Measurements from ENCODE around the gene GRAP. TPM values are rescaled to one million over a fixed set of nuclear protein-coding genes. Genes with fewer than 3 reads are reported as not detected.

GRAP gene
- total RNA-seq, 1 experiment from 2014 or later = 0.55 TPM

- peaks cover 20 to 62% (median 42%) of the 10 kb centered on the region in 3 experiments for H3K36me3 Mint-ChIP-seq (ENCODE audit: insufficient read depth in 1 of 3, low read depth in 3 of 3)
- no peak overlapping the region for H3K4ac ChIP-seq (ENCODE audit: low read depth, low read length)
- no peak overlapping the region for H4K8ac ChIP-seq (replicated peaks; ENCODE audit: insufficient read length, low read depth, low read length)
- H2BK15ac ChIP-seq (ENCODE audit: low read depth, low read length) = no peak overlapping the region
- no peaks in the 10 kb centered on the region for H3K9me3 ChIP-seq (ENCODE audit: control insufficient read depth, low read depth, low read length)
- no peaks in the 10 kb centered on the region; the same call in 1 of the 2 replicates for H3K4me1 ChIP-seq (ENCODE audit: insufficient read depth, low read length)
- H3K79me2 ChIP-seq (ENCODE audit: insufficient read depth, low read length) = peaks cover 3% of the 10 kb centered on the region; the same call in 1 of the 2 replicates
- no peak overlapping the region for H2BK120ac ChIP-seq (ENCODE audit: low read depth, low read length, poor library complexity, severe bottlenecking)
- H3K23me2 ChIP-seq (ENCODE audit: insufficient read length, low read depth, low read length, poor library complexity, severe bottlenecking) = peaks cover under 1% of the 10 kb centered on the region
- no peak overlapping the region for H2BK5ac ChIP-seq (ENCODE audit: insufficient read length, low read length)
- no peaks in the 10 kb centered on the region; the same call in 1 of the 2 replicates for H3K27me3 Mint-ChIP-seq (ENCODE audit: low read depth)
- no peak overlapping the region for H3K14ac ChIP-seq (ENCODE audit: insufficient read depth, low read length)
- no peak overlapping the region for H2BK12ac ChIP-seq (ENCODE audit: insufficient read length, low read depth, low read length)
- no peak overlapping the region for H2AFZ ChIP-seq (ENCODE audit: low read length)
- H3K27me3 ChIP-seq (ENCODE audit: insufficient read depth, low read length) = no peaks in the 10 kb centered on the region
- no peak for DNase-seq
- no peaks in the 10 kb centered on the region for H4K20me1 ChIP-seq (ENCODE audit: control insufficient read depth, insufficient read depth, insufficient read length)
- H3K4me1 Mint-ChIP-seq = peaks cover 14 to 19% of the 10 kb centered on the region in 2 experiments
- H3K9me3 Mint-ChIP-seq = peaks cover 4 to 8% of the 10 kb centered on the region in 2 experiments
- peak overlapping the region in 1 of 3 experiments; percentile 33; a peak in 1 of 7 replicates for H3K27ac Mint-ChIP-seq
- H3K27ac ChIP-seq (ENCODE audit: insufficient read length, low read depth, low read length) = no peak overlapping the region
- no peak overlapping the region for H3K56ac ChIP-seq (ENCODE audit: insufficient read length, low read depth, low read length)
- H3K9ac ChIP-seq (ENCODE audit: extremely low read depth, insufficient read length, low read length) = no peak overlapping the region
- no peak overlapping the region for H4K91ac ChIP-seq (ENCODE audit: insufficient read length, low read depth, low read length)
- H2AK5ac ChIP-seq (ENCODE audit: insufficient read length, low read length) = no peak overlapping the region
- peaks cover 3% of the 10 kb centered on the region for H3K79me1 ChIP-seq (ENCODE audit: insufficient read depth, low read depth, low read length, poor library complexity, severe bottlenecking)
- H3K18ac ChIP-seq (ENCODE audit: insufficient read length, low read depth, low read length) = no peak overlapping the region
- TF ChIP-seq CTCF (conservative IDR thresholded peaks at IDR 0.05) = no peak
- no peak overlapping the region for H3K23ac ChIP-seq (ENCODE audit: insufficient read length, low read depth, low read length)
- no peak overlapping the region for H4K5ac ChIP-seq (ENCODE audit: insufficient read length, low read depth, low read length)
- H2BK20ac ChIP-seq (ENCODE audit: low read depth, low read length, poor library complexity, severe bottlenecking) = no peak overlapping the region
- no peak overlapping the region for H3T11ph ChIP-seq (ENCODE audit: low read length)
- WGBS (ENCODE audit: extremely low coverage, insufficient read length, low lambda C conversion rate) = no CpG with 5 or more reads among the region's 6 CpGs
- no peak overlapping the region for H3K4me2 ChIP-seq (ENCODE audit: insufficient read depth, insufficient read length, low read length)
- no peak overlapping the region; a peak in 1 of 5 replicates for H3K4me3 Mint-ChIP-seq
These were observed 49.0 kb downstream of the GRAP start for GRCh38 chr17:18997650-18998196.

Measured in H9 (cell line).